ENCODE data around the gene BMP2K.
A peak's percentile ranks its signal among the peaks of the same experiment; 100 is the strongest.
"Not testable (repeated sequence)": the region's sequence is repeated elsewhere in the genome, so short reads cannot be mapped to it uniquely, and the experiment has no call there.

BMP2K gene

DNA sequence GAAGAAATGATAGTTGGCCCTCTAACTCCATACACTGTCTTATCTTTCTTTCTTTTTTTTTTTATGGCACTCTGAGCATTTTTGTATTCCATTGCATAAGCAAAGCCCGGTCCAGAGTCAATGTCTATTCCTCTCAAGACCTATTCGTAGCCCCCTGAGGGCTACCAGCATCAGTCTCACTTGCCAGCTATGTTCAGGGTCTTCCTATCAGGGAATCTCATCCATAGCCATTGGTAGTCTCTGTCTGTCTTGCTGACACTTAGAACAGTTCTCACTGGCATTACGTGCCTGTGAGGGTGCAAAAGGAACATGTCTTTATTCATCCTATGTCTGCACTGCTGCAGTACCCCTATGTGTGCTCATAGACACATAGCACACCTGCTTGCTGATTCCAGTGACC lies 51.0 kb downstream of the BMP2K start:
- DNase-seq, result no peak
- intact Hi-C loops (cut with DNase I), result no loop called here

DNA sequence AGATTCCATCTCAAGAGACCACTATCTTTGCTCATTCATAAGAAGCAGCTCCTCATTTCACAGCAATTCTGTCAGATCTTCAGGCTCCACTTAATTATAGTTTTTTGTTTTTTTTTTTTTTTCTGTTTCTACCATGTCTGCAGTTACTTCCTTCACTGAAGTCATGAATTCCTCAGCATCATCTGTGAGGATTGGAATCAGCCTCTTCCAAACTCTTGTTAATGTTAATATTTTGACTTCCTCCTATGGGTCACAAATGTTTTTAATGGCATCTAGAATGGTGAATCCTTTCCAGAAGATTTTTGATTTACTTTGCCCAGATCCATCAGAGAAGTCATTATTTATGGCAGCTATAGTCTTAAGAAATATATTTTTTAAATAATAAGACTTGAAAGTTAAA lies 53.1 kb downstream of the BMP2K start:
- no peak for DNase-seq
- intact Hi-C loops (cut with DNase I), result no loop called here

DNA sequence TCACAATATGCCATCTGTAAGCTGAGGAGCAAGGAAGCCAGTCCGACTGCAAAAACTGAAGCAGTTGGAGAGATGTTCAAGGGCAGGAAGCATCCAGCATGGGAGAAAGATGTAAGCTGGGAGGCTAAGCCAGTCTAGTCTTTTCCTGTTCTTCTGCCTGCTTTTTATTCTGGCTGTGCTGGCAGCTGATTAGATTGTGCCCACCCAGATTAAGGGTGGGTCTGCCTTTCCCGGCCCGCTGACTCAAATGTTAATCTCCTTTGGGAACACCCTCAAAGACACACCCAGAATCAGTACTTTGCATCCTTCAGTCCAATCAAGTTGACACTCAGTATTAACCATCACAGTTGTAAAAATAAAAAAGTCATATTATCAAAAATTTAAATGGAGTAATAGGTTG lies 63.5 kb downstream of the BMP2K start:
- intact Hi-C loops (cut with DNase I); DNase-seq: not testable (repeated sequence)

DNA sequence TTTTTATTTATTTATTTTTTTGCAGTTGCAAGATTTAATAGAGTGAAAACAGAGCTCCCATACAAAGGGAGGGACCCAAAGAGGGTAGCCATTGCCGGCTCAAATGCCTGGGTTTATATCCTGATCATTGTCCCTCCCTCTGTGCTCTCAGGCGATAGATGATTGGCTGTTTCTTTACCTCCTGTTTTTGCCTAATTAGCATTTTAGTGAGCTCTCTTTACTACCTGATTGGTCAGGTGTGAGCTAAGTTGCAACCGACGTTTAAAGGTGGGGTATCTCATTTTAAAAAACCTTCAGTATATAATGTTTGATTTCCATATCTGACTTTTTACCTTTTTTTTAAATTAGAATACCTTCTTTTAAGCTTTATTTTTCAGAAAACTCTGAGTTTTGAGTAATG lies 64.1 kb downstream of the BMP2K start:
- DNase-seq; intact Hi-C loops (cut with DNase I): not testable (repeated sequence)

DNA sequence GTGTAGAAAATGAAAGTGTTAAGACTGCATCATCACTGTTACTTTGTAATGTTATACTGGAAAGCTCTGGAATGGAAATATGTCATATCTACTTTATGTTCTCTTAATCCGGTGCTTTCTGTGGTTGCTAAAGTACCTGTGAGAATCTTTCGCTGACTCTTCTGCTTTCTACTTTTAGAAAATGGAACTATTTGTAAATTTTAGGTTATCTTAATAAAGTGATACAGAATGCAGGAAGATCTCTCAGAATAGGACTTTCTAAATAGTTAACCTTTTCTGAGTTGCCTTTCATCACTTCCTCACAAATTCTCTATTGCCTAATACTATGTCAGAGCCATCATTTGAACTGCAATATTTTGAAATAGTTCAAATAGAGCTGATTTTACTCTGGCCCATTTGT lies 69.3 kb downstream of the BMP2K start:
- no peak for DNase-seq
- intact Hi-C loops (cut with DNase I), result no loop called here

DNA sequence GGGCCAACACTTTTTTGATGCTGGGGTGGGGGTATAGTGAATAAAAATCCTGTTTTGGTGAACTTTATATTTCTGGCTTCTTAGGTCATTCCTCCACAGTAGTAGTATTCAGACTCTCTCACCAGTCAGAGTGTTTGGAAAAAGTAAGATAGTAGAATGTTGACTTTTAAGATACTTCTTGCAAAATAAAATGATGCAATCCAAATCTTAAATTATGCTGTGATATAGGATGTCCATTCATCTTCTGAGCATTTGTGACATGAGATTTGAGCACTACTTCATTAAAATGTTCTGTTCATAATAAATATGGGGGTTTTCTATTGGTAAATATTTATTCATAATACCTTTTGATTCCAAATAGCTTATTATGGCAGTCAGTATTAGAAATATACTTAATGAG lies 70.1 kb downstream of the BMP2K start:
- no peak for DNase-seq
- intact Hi-C loops (cut with DNase I), result no loop called here

DNA sequence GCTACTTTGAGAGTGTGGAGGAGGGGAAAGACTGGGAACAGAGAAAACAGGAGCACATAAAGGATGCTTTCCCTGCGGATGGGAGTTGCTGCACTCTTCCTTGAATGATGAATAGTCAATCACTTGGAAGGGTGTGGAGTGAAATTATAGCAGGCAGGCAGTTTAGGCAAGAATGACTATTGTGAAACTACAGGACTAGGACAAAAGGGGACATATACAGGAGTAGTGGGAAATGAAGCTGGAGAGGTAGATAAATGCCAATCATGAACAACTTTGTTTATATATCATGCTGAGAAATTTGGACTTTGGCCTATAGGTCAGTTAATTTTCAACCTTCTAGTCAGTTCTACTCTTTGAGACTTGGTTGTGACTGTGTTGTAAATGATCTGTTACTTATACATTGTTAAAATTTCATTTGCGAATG lies 86.2 kb downstream of the BMP2K start:
- intact Hi-C loops (cut with DNase I), result loop anchor here (5.0 to 10.0 kb wide), 2 partner anchors 88 to 250 kb away; partner anchors contain the start of gene BMP2K
- DNase-seq, result no peak

DNA sequence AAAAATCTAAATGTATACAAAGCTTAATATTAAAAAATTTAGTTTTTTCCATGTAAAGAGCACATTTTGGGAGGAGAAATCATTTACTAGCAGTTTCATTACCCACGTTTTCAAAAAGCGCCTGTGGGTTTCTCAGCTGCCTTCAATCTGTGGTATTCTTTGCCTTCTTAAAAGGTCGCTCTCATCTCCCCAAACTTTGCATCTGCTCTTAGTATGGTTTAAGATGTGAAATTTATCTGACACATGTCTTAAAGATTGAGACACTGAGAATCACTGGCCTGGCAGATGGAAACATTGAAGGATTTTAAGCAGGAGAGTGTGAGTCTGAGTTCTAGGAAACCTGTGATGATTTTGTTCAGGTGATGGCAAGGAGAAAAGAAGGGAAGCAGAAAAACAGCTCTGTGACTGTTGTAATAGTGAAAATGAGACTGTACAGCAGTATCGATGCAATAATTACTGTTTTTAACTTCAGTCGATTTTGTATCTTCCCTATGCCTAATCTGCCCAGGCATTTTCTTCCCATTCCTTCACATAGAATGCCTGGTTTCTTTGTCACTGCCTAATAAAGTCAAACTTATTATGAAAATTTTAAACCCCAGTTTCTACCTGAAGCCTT lies 87.2 kb downstream of the BMP2K start:
- no peak for DNase-seq
- intact Hi-C loops (cut with DNase I), result loop anchor here (5.0 to 10.0 kb wide), 2 partner anchors 89 to 251 kb away; partner anchors contain the start of gene BMP2K

DNA sequence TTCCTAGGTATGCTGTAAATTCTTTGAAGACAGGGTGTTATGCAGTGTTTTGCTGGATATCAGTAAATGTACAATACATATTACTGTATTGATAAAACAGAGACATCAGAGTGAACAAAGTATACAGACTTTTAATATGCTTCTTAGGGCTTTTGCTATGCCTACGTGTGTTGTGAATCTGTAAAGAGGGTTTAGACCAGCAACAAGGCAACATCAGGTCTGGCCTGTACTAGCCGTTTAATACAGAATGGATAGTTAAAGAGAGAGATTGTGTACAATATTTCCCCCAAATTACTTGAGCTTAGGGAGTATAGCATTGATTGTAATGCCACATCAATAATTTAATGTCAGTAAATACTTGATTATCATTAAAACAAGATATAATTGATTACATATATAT lies 87.8 kb downstream of the BMP2K start:
- DNase-seq, result no peak
- intact Hi-C loops (cut with DNase I), result loop anchor here (5.0 to 10.0 kb wide), 2 partner anchors 89 to 252 kb away; partner anchors contain the start of gene BMP2K

DNA sequence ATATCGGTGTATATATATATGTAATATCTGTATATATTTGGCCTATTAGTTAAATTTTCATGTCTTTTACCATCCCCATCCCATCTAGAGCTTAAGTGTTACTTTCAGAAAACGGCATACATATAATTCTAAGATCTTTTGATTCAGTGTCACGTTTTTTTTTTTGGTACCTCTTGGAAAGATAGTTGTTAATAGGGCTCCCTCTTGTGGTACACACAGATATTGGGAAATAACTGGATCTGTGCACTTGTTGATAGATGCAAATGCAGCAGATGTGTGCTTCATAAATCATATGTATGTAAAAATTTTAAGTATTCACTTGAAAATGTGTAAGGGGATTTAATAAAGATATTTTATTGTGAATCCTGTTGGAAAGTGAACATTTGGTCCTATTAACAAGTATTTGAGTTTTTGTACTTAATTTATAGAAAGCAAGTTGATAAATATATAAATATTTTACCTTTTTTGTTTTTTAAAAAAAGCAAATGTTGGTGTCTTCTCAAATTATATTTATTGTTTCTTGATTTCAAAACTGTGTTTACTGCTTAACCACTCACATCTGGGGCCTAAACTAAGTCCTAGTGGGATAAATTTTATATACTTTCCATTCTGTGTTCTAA lies 88.4 kb downstream of the BMP2K start:
- intact Hi-C loops (cut with DNase I), result loop anchor here (5.0 to 10.0 kb wide), 2 partner anchors 90 to 252 kb away; partner anchors contain the start of gene BMP2K
- peak in 11 of 42 donors; percentile 11 to 67 (median 33) for DNase-seq

DNA sequence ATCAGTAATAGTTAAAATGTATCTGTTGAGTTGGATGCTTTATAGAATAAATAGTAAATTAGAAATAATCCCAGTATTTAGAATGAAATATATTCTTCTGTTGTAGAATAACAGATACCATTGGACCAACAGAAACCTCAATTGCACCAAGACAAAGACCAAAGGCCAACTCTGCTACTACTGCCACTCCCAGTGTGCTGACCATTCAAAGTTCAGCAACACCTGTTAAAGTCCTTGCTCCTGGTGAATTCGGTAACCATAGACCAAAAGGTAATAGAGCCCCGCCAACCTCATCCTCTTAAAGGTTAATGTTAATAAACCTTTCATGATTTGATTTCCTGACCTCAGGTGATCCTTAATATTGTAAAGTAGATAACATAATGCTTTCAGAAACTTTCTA lies 89.3 kb downstream of the BMP2K start:
- DNase-seq, result no peak
- intact Hi-C loops (cut with DNase I), result loop anchor here (10.0 kb wide), 1 partner anchor 91 kb away; the partner anchor contains the start of gene BMP2K

DNA sequence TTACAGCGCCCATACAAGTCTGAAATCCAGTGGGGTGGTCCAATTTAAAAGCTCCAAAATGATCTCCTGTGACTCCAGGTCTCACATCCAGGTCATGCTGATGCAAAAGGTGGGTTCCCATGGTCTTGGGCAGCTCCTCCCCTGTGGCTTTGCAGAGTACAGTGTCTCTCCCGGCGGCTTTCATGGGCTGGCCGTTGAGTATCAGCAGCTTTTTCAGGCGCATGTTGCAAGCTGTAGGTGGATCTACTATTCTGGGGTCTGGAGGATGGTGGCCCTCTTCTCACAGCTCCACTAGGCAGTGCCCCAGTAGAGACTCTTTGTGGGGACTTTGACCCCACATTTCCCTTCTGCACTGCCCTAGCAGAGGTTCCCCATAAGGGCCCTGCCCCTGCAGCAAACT lies 92.6 kb downstream of the BMP2K start:
- intact Hi-C loops (cut with DNase I), result loop anchor here (10.0 kb wide), 1 partner anchor 94 kb away; the partner anchor contains the start of gene BMP2K
- DNase-seq, result not testable (repeated sequence)

DNA sequence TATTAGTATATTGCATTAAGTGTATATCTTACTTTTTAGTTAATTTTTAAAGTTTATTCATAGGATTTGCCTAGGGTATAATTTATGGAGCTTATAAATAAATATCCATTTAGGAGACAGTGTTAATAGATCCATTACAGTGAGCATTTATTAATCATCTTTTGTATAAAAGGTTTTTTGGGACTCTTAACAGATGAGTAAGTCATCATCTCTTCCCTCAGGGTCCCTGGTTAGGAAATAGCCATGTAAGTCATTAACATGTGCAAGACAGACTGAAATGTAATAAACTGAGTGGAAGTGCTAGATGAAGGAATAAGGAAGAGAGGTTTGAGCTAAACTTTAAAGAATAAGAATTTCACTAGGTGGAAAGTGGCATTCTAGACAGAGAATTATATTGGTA lies 93.9 kb downstream of the BMP2K start:
- intact Hi-C loops (cut with DNase I), result no loop called here
- DNase-seq, result no peak

DNA sequence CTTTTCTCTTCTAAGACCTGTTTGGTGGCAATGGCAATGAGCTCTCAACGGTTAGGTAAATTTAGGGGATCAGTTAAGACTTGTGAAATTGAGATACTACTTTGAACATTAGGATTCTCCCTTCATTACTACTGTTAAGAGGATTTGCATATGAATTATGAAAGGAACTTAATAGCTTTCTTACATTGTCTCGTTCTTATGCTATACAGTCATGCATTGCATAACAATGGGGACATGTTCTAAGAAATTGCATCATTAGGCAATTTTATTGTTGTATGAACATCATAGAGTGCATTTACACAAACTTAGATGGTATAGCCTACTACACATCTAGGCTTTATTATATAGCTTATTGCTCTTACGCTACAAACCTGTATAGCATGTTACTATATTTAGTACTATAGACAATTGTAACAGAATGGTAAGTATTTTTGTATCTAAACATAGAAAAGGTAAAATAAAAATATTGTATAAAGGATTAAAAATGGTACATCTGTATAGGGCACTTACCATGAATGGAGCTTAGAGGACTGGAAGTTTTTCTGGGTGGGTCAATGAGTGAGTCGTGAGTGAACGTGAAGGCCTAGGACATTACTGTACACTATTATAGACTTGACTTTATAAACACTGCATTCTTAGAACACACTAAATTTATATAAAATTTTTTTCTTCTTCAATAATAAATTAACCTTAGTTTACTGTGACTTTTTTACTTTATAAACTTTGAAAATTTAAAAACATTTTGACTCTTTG lies 100.6 kb downstream of the BMP2K start:
- intact Hi-C loops (cut with DNase I), result no loop called here
- DNase-seq, result no peak

DNA sequence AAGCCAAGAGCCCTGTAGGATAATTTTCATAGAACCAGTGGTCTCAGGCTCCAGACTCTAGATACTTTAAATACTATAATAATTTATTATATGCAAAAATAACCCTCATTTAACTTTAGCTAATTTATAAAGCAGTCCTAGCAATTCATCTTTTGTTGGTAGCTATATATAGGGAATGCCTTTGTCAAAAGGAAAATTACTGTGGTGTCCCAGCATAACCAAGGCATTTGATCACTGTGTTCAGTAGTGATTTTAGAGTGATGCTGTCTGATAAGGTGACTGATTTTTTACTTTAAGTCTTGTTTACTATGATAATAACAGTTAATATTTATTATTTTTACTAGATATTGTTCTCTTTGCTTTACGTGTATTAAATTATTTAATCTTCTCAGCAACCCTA lies 101.9 kb downstream of the BMP2K start:
- intact Hi-C loops (cut with DNase I), result no loop called here
- DNase-seq, result no peak

DNA sequence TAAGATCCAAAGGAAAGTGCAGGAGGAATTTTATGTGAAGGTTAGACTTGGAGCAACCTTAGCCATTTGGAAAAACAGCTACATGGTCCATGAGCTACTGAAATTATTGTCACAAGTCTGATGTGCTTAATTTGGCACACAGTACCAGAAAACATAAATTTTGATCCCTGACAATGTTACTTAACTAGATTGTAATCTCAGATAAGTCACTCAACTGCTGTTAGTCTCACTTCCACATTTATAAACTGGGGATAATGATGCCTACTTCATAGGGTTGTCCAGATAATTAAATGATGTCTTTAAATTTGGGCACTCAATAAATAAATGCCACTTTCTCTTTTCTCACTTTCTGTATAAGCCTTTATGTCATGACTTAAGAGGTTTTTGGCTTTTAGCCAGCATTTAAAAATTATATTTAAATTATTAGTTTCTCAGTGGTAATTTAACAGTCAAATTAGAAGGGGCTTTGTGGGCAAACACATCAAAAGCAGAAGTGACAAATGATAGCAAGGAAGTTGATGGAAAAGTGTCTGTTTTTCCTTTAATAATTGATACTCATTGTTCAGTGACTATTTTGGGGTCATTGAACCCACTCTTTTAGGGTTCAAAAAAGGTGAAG lies 104.8 kb downstream of the BMP2K start:
- DNase-seq, result no peak
- intact Hi-C loops (cut with DNase I), result no loop called here

DNA sequence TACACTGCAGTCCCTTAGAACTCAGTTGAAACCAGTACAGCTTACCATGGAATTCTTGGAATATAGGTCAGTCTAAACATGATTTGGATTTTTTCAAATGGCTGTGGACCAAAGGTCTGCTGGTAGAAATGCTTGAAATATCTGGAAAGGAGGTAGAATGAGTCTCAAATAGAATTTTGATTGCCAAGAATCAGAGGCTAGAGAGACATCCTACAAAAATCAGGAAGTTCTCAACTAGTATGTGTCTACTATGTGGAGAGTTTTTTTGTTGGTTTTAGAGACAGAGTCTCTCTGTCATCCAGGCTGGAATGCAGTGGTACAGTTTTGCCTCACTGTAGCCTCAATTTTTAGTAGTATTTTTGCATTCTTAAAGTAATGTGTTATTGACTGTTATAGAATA lies 109.4 kb downstream of the BMP2K start:
- no peak for DNase-seq
- intact Hi-C loops (cut with DNase I), result no loop called here

DNA sequence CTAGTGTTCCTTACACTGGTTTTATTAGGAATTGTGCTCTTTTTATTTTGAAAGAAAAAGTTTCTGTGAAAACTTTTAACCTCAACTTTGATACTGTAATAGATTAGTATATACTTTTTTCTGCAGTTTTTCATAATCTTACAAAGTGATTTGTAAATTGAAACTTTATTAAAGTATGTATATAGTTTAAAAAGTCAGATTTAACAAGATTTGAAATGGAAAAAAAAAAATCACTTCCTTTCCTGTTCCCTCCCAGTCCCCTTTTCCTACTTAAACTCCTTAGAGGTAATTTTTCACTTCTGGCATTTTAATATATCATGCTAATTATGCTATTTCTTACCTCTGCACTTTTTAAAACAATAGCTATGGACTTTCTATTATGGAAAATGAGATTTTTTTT lies 113.8 kb downstream of the BMP2K start:
- no peak for DNase-seq

DNA sequence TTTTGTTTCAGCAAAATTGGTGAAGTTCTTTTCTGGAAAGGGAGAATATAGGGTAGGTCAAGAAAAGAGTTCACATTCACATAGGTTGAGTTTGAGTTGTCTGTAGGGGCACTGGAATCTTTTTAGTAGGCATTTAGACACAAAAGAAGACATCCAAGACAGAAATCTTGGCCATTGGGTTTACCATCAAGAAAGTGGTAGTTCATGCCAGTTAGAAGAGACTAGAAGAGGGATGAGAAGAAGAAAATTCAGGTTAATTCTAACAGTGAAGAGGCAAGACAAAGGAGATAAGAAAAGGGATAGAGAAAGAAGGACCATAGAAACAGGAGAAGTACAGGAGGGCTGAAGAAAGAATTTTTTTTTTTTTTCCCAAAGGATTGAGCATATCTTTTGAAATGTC lies 123.2 kb downstream of the BMP2K start:
- DNase-seq, result no peak
- intact Hi-C loops (cut with DNase I), result no loop called here

More for the DNA sequence above, 113.8 kb downstream of the BMP2K start:
- intact Hi-C loops (cut with DNase I), result no loop called here

DNA sequence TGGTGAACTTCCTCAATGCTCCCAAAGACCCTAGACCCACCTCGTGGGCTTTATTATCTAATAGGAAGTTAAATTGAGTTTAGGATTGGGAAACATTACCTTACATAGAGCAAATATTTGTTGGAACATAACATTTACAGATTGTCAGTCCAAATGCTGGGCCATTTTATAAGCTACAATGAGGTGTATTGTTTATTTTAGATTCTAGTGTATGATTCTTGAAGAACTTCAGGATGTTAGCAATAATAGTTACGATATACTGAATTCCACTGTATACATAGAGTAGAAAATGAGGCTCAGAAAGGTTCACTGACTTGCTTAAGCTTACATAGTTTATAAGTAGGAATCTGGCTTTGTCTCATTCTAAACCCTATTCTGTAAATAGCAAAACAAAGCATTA lies 125.7 kb downstream of the BMP2K start:
- intact Hi-C loops (cut with DNase I), result no loop called here
- no peak for DNase-seq
